IPS-20b (cell line): ENCODE results near the gene RBFA.

Source experiments
- H3K27ac ChIP-seq: one replicate; pipeline ENCODE4 v1.5.1; 2013; ENCODE audit warnings: low read length
- H3K27me3 ChIP-seq: 2 replicates; pipeline ENCODE4 v1.6.1; 2013; ENCODE audit warnings: mild to moderate bottlenecking, low read length, inconsistent platforms; ENCODE audit not compliant: insufficient read depth
- H3K36me3 ChIP-seq: 2 replicates; pipeline ENCODE4 v1.6.1; 2013; ENCODE audit warnings: low read depth, mild to moderate bottlenecking, inconsistent platforms, low read length, moderate library complexity; ENCODE audit not compliant: insufficient read depth
- H3K4me1 ChIP-seq: 2 replicates; pipeline ENCODE4 v1.6.1; 2013; ENCODE audit warnings: mild to moderate bottlenecking, control low read depth, inconsistent platforms, low read length, moderate library complexity; ENCODE audit not compliant: insufficient read depth
- H3K4me3 ChIP-seq: 2 replicates; pipeline ENCODE4 v1.5.1; 2013; ENCODE audit warnings: mild to moderate bottlenecking, low read length, inconsistent platforms
- H3K9ac ChIP-seq: 2 replicates; pipeline ENCODE4 v1.6.1; 2013; ENCODE audit warnings: low read depth, mild to moderate bottlenecking, inconsistent platforms, low read length, moderate library complexity
- H3K9me3 ChIP-seq: 2 replicates; pipeline ENCODE4 v1.6.1; 2013; ENCODE audit warnings: mild to moderate bottlenecking, low read depth, low read length, inconsistent platforms; ENCODE audit not compliant: insufficient read depth

RBFA gene

DNA sequence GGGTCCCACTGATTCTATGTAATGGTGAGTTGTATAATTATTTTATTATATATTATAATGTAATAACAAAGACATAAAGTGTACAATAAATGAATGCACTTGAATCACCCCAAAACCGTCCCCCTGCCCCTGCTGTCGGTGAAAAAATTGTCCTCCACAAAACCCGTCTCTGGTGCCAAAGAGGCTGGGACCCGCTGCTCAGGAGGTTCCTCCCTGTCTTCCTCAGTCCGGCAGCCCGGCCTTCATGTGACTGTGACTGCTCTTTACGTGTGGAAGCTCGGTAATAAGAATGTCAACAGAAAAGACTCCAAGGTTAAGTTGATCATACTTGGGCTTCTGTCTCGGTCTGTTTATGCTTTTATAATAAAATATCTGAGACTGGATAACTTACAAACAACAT lies 42.1 kb downstream of the RBFA start:
- Histone ChIP-seq H3K27ac (no peak overlapping the region), H3K36me3 (no peaks in the 10 kb centered on the region), H3K9me3 (no peaks in the 10 kb centered on the region), H3K27me3 (no peaks in the 10 kb centered on the region), H3K9ac (no peak overlapping the region), H3K4me1 (no peaks in the 10 kb centered on the region), H3K4me3 (no peak overlapping the region)

DNA sequence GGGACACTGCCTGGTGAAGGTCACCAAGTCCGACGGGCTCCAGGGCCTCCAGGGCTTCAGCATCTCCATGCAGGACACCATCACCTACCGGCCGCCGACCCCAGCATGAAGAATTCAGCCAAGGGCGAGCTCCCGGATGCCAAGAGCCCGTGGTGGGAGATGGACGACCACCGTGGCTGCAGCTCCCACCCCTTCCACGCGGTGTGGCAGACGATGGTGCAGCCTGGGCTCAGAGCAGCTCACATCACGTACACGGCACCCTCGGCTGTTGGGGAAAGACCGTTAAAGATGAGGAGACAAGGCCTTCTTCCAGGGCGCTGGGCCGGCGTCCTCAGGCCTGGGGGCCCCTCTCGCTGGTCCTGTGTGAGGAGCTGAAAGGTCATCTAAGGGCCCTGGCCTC lies 43.6 kb downstream of the RBFA start:
- H3K27ac ChIP-seq, result no peak overlapping the region
- H3K9me3 ChIP-seq, result no peaks in the 10 kb centered on the region
- no peaks in the 10 kb centered on the region for H3K4me1 ChIP-seq
- H3K4me3 ChIP-seq, result no peak overlapping the region
- no peaks in the 10 kb centered on the region for H3K27me3 ChIP-seq
- H3K36me3 ChIP-seq, result no peaks in the 10 kb centered on the region
- no peak overlapping the region for H3K9ac ChIP-seq
